Measurements from ENCODE around the gene SIX5. TPM values are rescaled to one million over a fixed set of nuclear protein-coding genes. Genes with fewer than 3 reads are reported as not detected.

SIX5 gene
- total RNA-seq (2014; rRNA removed; shearing (Covaris generic)): 22.1 and 24.4 TPM in 2 replicates

DNA sequence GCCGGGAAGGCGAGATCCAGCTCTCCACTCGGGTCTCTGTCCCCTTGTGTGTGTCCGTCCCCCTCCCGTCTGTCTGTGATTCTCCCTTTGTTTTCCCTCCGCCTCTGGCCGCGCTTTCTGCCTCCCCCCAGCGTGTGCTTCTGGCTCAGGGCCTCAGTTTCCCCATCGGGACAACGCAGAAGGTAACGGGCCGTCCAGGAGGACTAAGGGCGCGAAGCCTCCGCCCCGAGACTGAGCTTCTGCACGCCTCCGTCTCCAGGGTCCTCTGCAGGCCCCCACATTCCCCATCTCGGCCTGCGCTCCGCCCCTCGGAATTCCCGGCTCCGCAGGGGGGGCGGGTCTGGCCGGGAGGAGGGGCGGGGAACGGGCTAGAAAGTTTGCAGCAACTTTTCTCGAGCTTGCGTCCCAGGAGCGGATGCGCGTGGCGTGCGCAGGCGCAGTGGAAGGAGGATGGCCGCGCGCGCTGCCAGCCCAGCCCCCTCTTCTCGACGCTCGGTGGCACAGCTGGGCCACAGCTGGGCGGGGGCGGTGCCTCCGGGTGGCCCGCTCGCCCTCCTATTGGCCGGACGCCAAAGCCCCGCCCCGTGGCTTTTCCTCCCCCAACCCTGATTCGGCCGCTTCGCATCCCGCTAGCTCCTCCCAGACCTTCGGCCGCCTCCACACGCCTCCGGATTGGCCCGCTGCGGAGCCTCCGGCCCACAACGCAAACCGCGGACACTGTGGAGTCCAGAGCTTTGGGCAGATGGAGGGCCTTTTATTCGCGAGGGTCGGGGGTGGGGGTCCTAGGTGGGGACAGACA, at the start of gene SIX5:
SIX5 (minus strand) TSS at position 269 of the 799 bp plus-strand sequence. CDS start 408 bp downstream, outside the sequence.

DNA sequence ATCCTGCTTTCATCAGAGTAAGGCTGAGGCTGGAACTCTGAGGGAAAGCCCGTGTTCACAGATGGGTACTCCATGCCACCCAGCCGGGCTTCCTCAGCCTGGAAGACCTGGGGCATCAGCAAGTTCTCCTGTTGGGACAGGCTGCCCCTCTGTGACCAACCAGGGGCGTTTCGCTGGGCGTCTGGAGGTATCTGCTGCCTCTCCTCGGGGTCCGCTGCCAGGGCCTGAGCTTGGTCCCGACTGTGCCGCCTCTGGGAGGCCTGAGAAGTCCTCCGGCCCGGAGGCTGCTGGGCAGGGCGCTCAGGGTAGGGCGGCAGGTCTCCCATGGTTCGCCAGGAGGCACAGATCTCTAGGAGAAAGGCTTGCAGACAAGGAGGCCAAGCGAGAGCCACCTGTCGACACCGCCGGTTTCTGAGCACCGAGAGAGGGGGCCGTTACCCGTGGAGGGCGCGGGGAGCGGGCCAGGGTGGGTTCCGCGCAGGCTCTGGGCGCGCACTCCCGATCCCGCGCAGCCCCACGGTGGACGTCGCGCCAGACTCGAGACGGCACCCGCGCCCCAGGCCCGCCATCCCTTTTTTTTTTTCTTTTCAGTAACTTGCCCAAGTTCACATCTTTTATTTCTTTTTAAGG, 45.9 kb upstream of the SIX5 start, which contains the start of gene RSPH6A:
RSPH6A (minus strand) TSS at position 458 of the 630 bp plus-strand sequence; CDS start at position 326, 132 bp downstream.

GRCh38 chr19:45792470-45793177, 23.6 kb upstream of the SIX5 start, which contains the start of gene DMWD:
Gene DMWD (minus strand): TSS chr19:45792845. CDS start chr19:45792756, 89 bp downstream.

GRCh38 chr19:45782162-45782691, 13.2 kb upstream of the SIX5 start, which contains the start of gene DMPK:
Gene DMPK (minus strand): TSS chr19:45782490. CDS start chr19:45782352, 138 bp downstream.

DNA sequence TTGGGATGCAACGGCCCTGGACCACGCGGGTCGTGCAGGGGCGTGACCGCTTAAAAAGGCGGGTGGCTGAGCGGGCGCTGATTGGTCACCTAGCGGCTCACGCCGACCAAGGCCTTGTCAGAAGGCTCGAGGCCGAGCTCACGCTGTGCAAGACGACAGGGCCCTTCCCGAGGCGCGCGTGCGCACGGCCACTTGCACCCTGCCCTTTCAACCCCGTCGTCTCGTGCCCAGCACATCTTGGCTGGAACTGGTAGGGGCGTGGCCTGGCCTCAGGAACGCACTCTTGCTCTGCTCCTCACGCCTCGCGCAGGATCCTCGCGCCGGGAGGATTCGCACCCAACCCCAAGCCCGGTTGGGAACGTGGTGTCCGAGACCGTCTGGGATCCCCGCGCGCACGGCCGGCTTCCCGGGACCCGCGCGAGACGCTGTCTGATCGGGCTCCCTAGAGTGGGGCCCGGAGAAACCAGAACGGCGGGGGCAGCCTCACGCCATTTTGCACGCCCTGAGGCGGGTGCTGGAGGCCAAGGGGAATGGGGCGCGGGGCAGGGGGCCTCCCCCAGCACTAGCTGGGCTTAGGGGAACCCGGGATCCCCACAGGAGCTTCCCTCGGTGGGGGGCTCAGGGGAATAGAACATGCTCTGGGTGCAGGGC, 35.8 kb downstream of the SIX5 start, which contains the start of gene MEIOSIN:
MEIOSIN (plus strand) TSS at position 280 of the 651 bp plus-strand sequence. CDS start 1,938 bp downstream, outside the sequence.

GRCh38 chr19:45730368-45731288, 38.4 kb downstream of the SIX5 start, which contains the start of gene FBXO46:
Gene FBXO46 (minus strand): TSS chr19:45730896. CDS start chr19:45713495, 17,401 bp downstream.

Other genes with a start within 250 kb of the SIX5 start
- gene OPA3, start 184.4 kb downstream of the SIX5 start, total RNA-seq (2014; rRNA removed; shearing (Covaris generic)): 7.5 and 9.9 TPM in 2 replicates
- 0.04 and 0.13 TPM in 2 replicates for gene GPR4, start 167.0 kb downstream of the SIX5 start, total RNA-seq (2014; rRNA removed; shearing (Covaris generic))
- gene EML2, start 129.9 kb downstream of the SIX5 start, total RNA-seq (2014; rRNA removed; shearing (Covaris generic)): 59.8 and 70.0 TPM in 2 replicates
- 0.03 and 1.2 TPM in 2 replicates for gene GIPR, start 101.0 kb downstream of the SIX5 start, total RNA-seq (2014; rRNA removed; shearing (Covaris generic))
- 904 and 1,025 TPM in 2 replicates for gene SNRPD2, start 77.3 kb downstream of the SIX5 start, total RNA-seq (2014; rRNA removed; shearing (Covaris generic))
- 15.0 and 18.7 TPM in 2 replicates for gene QPCTL, start 76.6 kb downstream of the SIX5 start, total RNA-seq (2014; rRNA removed; shearing (Covaris generic))
- gene FBXO46, start 38.4 kb downstream of the SIX5 start, total RNA-seq (2014; rRNA removed; shearing (Covaris generic)): 23.2 and 31.5 TPM in 2 replicates
- 0.40 TPM in 1 of 2 replicates, not detected in the other for gene MEIOSIN, start 35.8 kb downstream of the SIX5 start, total RNA-seq (2014; rRNA removed; shearing (Covaris generic))
- gene DMPK, start 13.2 kb upstream of the SIX5 start, total RNA-seq (2014; rRNA removed; shearing (Covaris generic)): 28.1 and 29.7 TPM in 2 replicates
- 73.8 and 79.2 TPM in 2 replicates for gene DMWD, start 23.6 kb upstream of the SIX5 start, total RNA-seq (2014; rRNA removed; shearing (Covaris generic))
- 0.41 TPM in 1 of 2 replicates, not detected in the other for gene RSPH6A, start 46.1 kb upstream of the SIX5 start, total RNA-seq (2014; rRNA removed; shearing (Covaris generic))
- gene SYMPK, start 93.9 kb upstream of the SIX5 start, total RNA-seq (2014; rRNA removed; shearing (Covaris generic)): 75.3 and 87.1 TPM in 2 replicates
- gene FOXA3, start 95.1 kb upstream of the SIX5 start, total RNA-seq (2014; rRNA removed; shearing (Covaris generic)): not detected in 2 replicates
- 59.7 and 67.2 TPM in 2 replicates for gene IRF2BP1, start 116.9 kb upstream of the SIX5 start, total RNA-seq (2014; rRNA removed; shearing (Covaris generic))
- 3.3 and 3.5 TPM in 2 replicates for gene MYPOP, start 133.4 kb upstream of the SIX5 start, total RNA-seq (2014; rRNA removed; shearing (Covaris generic))
- gene NANOS2, start 145.5 kb upstream of the SIX5 start, total RNA-seq (2014; rRNA removed; shearing (Covaris generic)): not detected in 2 replicates
- 0.04 TPM in 1 of 2 replicates, not detected in the other for gene NOVA2, start 204.6 kb upstream of the SIX5 start, total RNA-seq (2014; rRNA removed; shearing (Covaris generic))
- 6.5 and 8.3 TPM in 2 replicates for gene CCDC61, start 226.2 kb upstream of the SIX5 start, total RNA-seq (2014; rRNA removed; shearing (Covaris generic))